ENCODE results near the gene CDS1.

- TF ChIP-seq, protein P1, sequence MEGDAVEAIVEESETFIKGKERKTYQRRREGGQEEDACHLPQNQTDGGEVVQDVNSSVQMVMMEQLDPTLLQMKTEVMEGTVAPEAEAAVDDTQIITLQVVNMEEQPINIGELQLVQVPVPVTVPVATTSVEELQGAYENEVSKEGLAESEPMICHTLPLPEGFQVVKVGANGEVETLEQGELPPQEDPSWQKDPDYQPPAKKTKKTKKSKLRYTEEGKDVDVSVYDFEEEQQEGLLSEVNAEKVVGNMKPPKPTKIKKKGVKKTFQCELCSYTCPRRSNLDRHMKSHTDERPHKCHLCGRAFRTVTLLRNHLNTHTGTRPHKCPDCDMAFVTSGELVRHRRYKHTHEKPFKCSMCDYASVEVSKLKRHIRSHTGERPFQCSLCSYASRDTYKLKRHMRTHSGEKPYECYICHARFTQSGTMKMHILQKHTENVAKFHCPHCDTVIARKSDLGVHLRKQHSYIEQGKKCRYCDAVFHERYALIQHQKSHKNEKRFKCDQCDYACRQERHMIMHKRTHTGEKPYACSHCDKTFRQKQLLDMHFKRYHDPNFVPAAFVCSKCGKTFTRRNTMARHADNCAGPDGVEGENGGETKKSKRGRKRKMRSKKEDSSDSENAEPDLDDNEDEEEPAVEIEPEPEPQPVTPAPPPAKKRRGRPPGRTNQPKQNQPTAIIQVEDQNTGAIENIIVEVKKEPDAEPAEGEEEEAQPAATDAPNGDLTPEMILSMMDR (conservative IDR thresholded peaks at IDR 0.05; ENCODE audit: low read depth in 2 of 2): no peak
- TF ChIP-seq STAT1 (IDR thresholded peaks at IDR 0.05; ENCODE audit: unreplicated experiment): no peak
- TF ChIP-seq EZH2 (IDR thresholded peaks at IDR 0.05; ENCODE audit: low read depth, unreplicated experiment): no peak
- no peak for TF ChIP-seq JUNB (IDR thresholded peaks at IDR 0.05; ENCODE audit: unreplicated experiment)
Measured at GRCh38 chr4:84648178-84648577, 65.3 kb downstream of the CDS1 start.
